Renal pelvis (tissue), 4 donors: ENCODE results near the gene CLEC16A. TPM values are rescaled to one million over a fixed set of nuclear protein-coding genes. Genes with fewer than 3 reads are reported as not detected.
"Not testable (repeated sequence)": the region's sequence is repeated elsewhere in the genome, so short reads cannot be mapped to it uniquely, and the experiment has no call there.

ENCODE experiments used
- DNase-seq: peaks from one replicate; pipeline ENCODE4 v3.0.0-alpha.2; 2013
- polyA plus RNA-seq, 3 donors: library from polyadenylated mRNA; unstranded; fragments of 120-200 nt; gene quantifications; one replicate each; pipeline ENCODE4 v1.2.1, GENCODE V29; 2013; ENCODE audit not compliant: insufficient read length in 3 of 3

The CLEC16A gene
- polyA plus RNA-seq, 3 donors, result 22.5 to 26.3 (median 25.2) TPM

DNA sequence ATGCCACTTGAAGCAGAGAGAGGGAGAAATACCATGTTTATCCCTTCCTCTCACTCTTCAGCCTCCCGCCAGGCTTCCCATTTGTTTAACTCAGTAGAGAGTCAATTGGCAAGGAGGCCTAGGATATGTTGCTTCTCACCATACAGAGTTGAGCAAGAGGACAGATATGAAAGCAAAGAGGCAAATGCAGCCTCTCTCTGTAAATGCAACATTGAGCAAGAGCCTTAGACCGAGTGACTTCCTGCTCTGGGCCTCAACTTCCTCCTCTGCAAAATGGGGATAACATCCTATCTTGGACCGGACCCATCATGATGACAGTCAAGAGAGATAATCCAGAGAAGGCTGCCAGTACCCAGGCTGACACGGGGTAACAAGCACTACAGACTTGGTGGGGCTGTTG lies 274.8 kb downstream of the CLEC16A start:
- no peak for DNase-seq

- DNase-seq, result not testable (repeated sequence)
Observed at GRCh38 chr16:11220507-11220906, 276.1 kb downstream of the CLEC16A start.

GRCh38 chr16:11224096-11224893 lies 279.9 kb downstream of the CLEC16A start:
- no peak for DNase-seq

DNA sequence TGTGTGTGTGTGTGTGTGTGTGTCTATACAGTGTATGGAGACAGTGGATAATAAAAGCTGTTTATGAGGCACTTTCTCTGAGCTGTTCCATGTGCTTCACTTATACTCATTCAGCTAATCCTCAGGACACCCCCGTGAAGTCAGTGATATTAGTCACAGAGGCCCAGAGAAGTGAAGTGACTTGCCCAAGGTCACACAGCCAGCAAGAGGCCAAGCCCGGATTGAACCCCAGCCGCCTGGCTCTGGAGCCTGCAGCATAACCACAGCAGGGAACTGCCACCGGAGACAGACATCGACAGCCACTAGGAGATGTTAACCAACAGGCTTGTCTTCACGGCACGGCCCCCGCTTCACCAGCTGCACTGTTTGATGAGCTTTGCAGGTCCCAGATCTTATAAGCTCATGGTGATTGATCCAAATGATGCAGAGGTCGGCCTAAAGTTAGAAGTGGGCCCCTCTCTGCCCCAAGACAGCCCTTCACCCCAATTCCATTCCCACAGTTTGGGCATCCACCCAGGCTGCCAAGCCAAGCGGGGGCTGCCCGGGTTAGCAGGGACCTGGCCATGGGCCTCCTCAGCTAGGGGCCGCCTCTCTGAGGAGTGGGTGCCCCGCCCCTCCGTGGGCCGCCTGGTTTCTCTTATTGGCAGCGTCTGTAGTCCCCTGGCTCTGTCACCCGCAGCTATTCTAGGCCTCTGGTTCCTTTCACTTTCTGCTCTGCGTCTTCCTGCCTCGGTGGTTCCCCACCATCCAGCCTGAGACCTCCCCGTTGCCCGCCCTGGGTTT lies 280.7 kb downstream of the CLEC16A start:
- DNase-seq, result no peak

- no peak for DNase-seq
Observed at GRCh38 chr16:11225677-11226549, 281.5 kb downstream of the CLEC16A start.

- no peak for DNase-seq
Observed at GRCh38 chr16:11229432-11229831, 285.1 kb downstream of the CLEC16A start.

DNA sequence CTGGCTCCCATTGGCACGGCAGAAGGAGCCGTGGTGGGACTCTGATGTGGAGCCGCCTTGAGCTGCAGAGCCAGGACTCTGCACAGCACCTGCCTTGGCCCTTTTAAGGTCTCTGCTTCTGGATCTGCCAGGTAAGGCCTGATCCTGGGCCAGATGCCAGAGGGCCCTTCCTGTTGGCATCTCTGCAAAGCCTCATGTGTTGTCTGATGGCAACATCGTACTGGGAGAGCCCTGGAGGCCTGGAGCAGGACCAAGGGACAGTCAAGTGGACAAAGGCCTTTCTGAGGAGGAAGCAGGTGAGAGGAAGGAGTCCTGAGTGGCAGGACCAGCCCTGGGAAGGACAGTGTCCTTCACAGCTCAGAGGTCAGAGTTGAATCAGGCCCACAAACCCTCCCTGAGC lies 285.5 kb downstream of the CLEC16A start:
- DNase-seq, result no peak

DNA sequence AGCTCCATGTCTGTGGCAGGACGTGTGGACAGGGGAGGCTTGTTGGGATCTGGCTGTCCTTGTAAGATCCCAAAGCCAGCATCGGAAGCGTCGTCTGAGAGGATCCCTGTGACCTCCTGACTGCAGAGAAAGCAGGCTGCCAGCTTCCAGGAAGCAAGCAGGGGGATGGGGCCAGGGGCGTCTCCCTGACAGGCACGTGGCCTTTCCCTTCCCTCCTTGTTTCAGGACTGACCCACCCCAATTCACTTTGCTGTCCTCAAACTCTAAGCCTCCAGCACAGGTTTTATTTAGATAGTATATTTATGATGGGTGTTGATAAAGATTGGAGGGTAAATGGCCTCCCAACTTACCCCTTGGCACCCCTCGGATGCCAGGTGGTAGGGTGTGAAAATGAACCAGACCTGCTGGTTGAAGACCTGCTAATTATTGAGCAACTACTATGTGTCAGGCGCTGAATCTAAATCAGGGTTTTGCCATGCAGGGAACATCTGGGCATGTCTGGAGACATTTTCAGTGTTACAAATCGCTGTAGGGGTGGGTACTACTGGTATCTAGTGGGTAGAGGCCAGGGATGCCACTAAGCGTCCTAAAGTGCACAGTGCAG lies 287.1 kb downstream of the CLEC16A start:
- no peak for DNase-seq

Other genes starting within 250 kb of the CLEC16A start
- gene TEKT5, start 249.6 kb upstream of the CLEC16A start, polyA plus RNA-seq, result under 1 TPM; 0.21 to 0.68 (median 0.29) TPM
- gene NUBP1, start 200.7 kb upstream of the CLEC16A start, polyA plus RNA-seq, result 10 to 100 TPM; 30.1 to 38.7 (median 37.2) TPM
- 1 to 10 TPM; 2.5 to 5.1 (median 4.2) TPM for gene TVP23A, start 125.8 kb upstream of the CLEC16A start, polyA plus RNA-seq
- gene CIITA, start 67.4 kb upstream of the CLEC16A start, polyA plus RNA-seq, result 1 to 10 TPM; 3.6 to 7.0 (median 6.7) TPM
- 10 to 100 TPM; 43.1 to 53.9 (median 48.9) TPM for gene DEXI, start 2.1 kb upstream of the CLEC16A start, polyA plus RNA-seq